Immature natural killer cell (primary cell): ENCODE results near the gene HADH. TPM values are rescaled to one million over a fixed set of nuclear protein-coding genes. Genes with fewer than 3 reads are reported as not detected.

ENCODE experiments used
- DNase-seq, 3 donors: peaks; one replicate each; pipeline ENCODE4 v3.0.0; 2022; ENCODE audit warnings: mixed read lengths in 1 of 3
- H3K27ac Mint-ChIP-seq, 6 donors: one replicate each; pipeline ENCODE4 v1.8.0; 2020; ENCODE audit warnings: mixed read lengths in 6 of 6, mild to moderate bottlenecking in 5 of 6, inconsistent platforms in 4 of 6, moderate library complexity in 3 of 6
- H3K27me3 Mint-ChIP-seq, 3 donors: one replicate each; pipeline ENCODE4 v1.8.0; 2020 to 2021; ENCODE audit warnings: low read depth in 3 of 3, mild to moderate bottlenecking in 3 of 3, mixed read lengths in 3 of 3, moderate library complexity in 3 of 3, inconsistent platforms in 1 of 3
- H3K36me3 Mint-ChIP-seq, 3 donors: one replicate each; pipeline ENCODE4 v1.8.0; 2020; ENCODE audit warnings: mixed read lengths in 3 of 3, inconsistent platforms in 2 of 3, mild to moderate bottlenecking in 2 of 3
- H3K4me1 Mint-ChIP-seq, 2 donors: one replicate each; pipeline ENCODE4 v1.8.0; 2020; ENCODE audit warnings: inconsistent platforms in 2 of 2, mild to moderate bottlenecking in 2 of 2, mixed read lengths in 2 of 2, moderate library complexity in 1 of 2
- H3K4me3 Mint-ChIP-seq, 5 donors: one replicate each; pipeline ENCODE4 v1.8.0; 2020; ENCODE audit warnings: mild to moderate bottlenecking in 5 of 5, mixed read lengths in 5 of 5, inconsistent platforms in 3 of 5, moderate library complexity in 3 of 5
- H3K9me3 Mint-ChIP-seq, 6 donors: one replicate each; pipeline ENCODE4 v1.8.0; 2020; ENCODE audit warnings: mild to moderate bottlenecking in 6 of 6, mixed read lengths in 6 of 6, inconsistent platforms in 4 of 6, moderate library complexity in 3 of 6
- polyA plus RNA-seq, 3 donors: library from polyadenylated mRNA; unstranded; fragments of 300-500 nt; fragmentation: Illumina TruSeq; gene quantifications; one replicate each; pipeline ENCODE4 v1.2.3, GENCODE V29; 2021

The HADH gene
- polyA plus RNA-seq, 3 donors from 2014 or later, result 33.0 to 42.8 (median 38.1) TPM

GRCh38 chr4:107977966-107978705, 11.6 kb upstream of the HADH start:
- peaks cover 12 to 18% of the 10 kb centered on the region in 2 donors for H3K4me1 Mint-ChIP-seq
- DNase-seq, result no peak
- H3K4me3 Mint-ChIP-seq, result no peak overlapping the region
- H3K27me3 Mint-ChIP-seq, result peaks cover 0 to 3% (median 0%) of the 10 kb centered on the region in 3 donors
- H3K36me3 Mint-ChIP-seq, result peaks cover 4 to 8% (median 6%) of the 10 kb centered on the region in 3 donors
- peaks cover 0 to 8% (median 1%) of the 10 kb centered on the region in 6 donors for H3K9me3 Mint-ChIP-seq
- H3K27ac Mint-ChIP-seq, result no peak overlapping the region

GRCh38 chr4:107978716-107979451, 10.8 kb upstream of the HADH start:
- Mint-ChIP-seq H3K9me3 (peaks cover 0 to 8% (median 1%) of the 10 kb centered on the region in 6 donors), H3K27ac (no peak overlapping the region), H3K36me3 (peaks cover 4 to 8% (median 6%) of the 10 kb centered on the region in 3 donors), H3K27me3 (peaks cover 0 to 3% (median 0%) of the 10 kb centered on the region in 3 donors), H3K4me1 (peaks cover 12 to 14% of the 10 kb centered on the region in 2 donors), H3K4me3 (no peak overlapping the region)
- no peak for DNase-seq

GRCh38 chr4:107987916-107988762, 1.6 kb upstream of the HADH start:
- no peak for DNase-seq
- Mint-ChIP-seq H3K4me1 (peaks cover 24 to 40% of the 10 kb centered on the region in 2 donors), H3K36me3 (no peaks in the 10 kb centered on the region), H3K4me3 (no peak overlapping the region), H3K27me3 (peaks cover 0 to 4% (median 0%) of the 10 kb centered on the region in 3 donors), H3K27ac (peak overlapping the region in 2 of 6 donors; percentile 13 to 53), H3K9me3 (no peaks in the 10 kb centered on the region)

- Mint-ChIP-seq H3K36me3 (no peaks in the 10 kb centered on the region), H3K27ac (peak overlapping the region in 1 of 6 donors; percentile 91), H3K9me3 (no peaks in the 10 kb centered on the region), H3K4me1 (peaks cover 25 to 40% of the 10 kb centered on the region in 2 donors), H3K4me3 (no peak overlapping the region), H3K27me3 (peaks cover 0 to 4% (median 0%) of the 10 kb centered on the region in 3 donors)
- DNase-seq, result no peak
These were observed 990 bp upstream of the HADH start for GRCh38 chr4:107988763-107989035.

- no peaks in the 10 kb centered on the region for H3K9me3 Mint-ChIP-seq
These were observed 540 bp upstream of the HADH start for GRCh38 chr4:107989162-107989536.

GRCh38 chr4:107991945-107992630, 2.4 kb downstream of the HADH start:
- Mint-ChIP-seq H3K4me1 (peaks cover 34 to 66% of the 10 kb centered on the region in 2 donors), H3K27ac (peak overlapping the region in 3 of 6 donors; percentile 8 to 91 (median 31)), H3K27me3 (peaks cover 0 to 4% (median 0%) of the 10 kb centered on the region in 3 donors), H3K36me3 (no peaks in the 10 kb centered on the region), H3K4me3 (no peak overlapping the region), H3K9me3 (no peaks in the 10 kb centered on the region)
- DNase-seq, result no peak

More at GRCh38 chr4:107989162-107989536, 540 bp upstream of the HADH start:
- Mint-ChIP-seq H3K27ac (peak overlapping the region; percentile 91 to 96 (median 94)), H3K4me1 (peaks cover 25 to 40% of the 10 kb centered on the region in 2 donors), H3K27me3 (peaks cover 0 to 4% (median 0%) of the 10 kb centered on the region in 3 donors), H3K4me3 (peak overlapping the region; percentile 91 to 95 (median 93)), H3K36me3 (no peaks in the 10 kb centered on the region)
- DNase-seq, result no peak

GRCh38 chr4:107993969-107994368, 4.3 kb downstream of the HADH start:
- Mint-ChIP-seq H3K9me3 (no peaks in the 10 kb centered on the region), H3K36me3 (peaks cover 0 to 3% (median 3%) of the 10 kb centered on the region in 3 donors), H3K4me1 (peaks cover 40 to 71% of the 10 kb centered on the region in 2 donors), H3K4me3 (no peak overlapping the region), H3K27me3 (peaks cover 0 to 4% (median 0%) of the 10 kb centered on the region in 3 donors), H3K27ac (no peak overlapping the region)
- no peak for DNase-seq

- H3K4me3 Mint-ChIP-seq, result no peak overlapping the region
- peaks cover 36 to 67% of the 10 kb centered on the region in 2 donors for H3K4me1 Mint-ChIP-seq
- peaks cover 0 to 4% (median 0%) of the 10 kb centered on the region in 3 donors for H3K27me3 Mint-ChIP-seq
- H3K27ac Mint-ChIP-seq, result no peak overlapping the region
- H3K9me3 Mint-ChIP-seq, result no peaks in the 10 kb centered on the region
- no peak for DNase-seq
- peaks cover 0 to 4% (median 3%) of the 10 kb centered on the region in 3 donors for H3K36me3 Mint-ChIP-seq
These were observed 5.2 kb downstream of the HADH start for GRCh38 chr4:107994894-107995293.

GRCh38 chr4:107996949-107997788, 7.5 kb downstream of the HADH start:
- H3K4me1 Mint-ChIP-seq, result peaks cover 29 to 59% of the 10 kb centered on the region in 2 donors
- H3K27me3 Mint-ChIP-seq, result no peaks in the 10 kb centered on the region
- no peak overlapping the region for H3K4me3 Mint-ChIP-seq
- H3K9me3 Mint-ChIP-seq, result no peaks in the 10 kb centered on the region
- DNase-seq, result no peak
- peak overlapping the region in 1 of 6 donors; percentile 12 for H3K27ac Mint-ChIP-seq
- peaks cover 4 to 18% (median 8%) of the 10 kb centered on the region in 3 donors for H3K36me3 Mint-ChIP-seq

- Mint-ChIP-seq H3K9me3 (no peaks in the 10 kb centered on the region), H3K27me3 (no peaks in the 10 kb centered on the region), H3K4me3 (no peak overlapping the region), H3K36me3 (peaks cover 4 to 18% (median 8%) of the 10 kb centered on the region in 3 donors), H3K27ac (peak overlapping the region in 2 of 6 donors; percentile 27 to 33), H3K4me1 (peaks cover 26 to 54% of the 10 kb centered on the region in 2 donors)
- DNase-seq, result no peak
These were observed 8.1 kb downstream of the HADH start for GRCh38 chr4:107997794-107998193.

- no peak overlapping the region for H3K27ac Mint-ChIP-seq
- H3K4me3 Mint-ChIP-seq, result no peak overlapping the region
- no peak for DNase-seq
- peaks cover 20 to 46% of the 10 kb centered on the region in 2 donors for H3K4me1 Mint-ChIP-seq
- no peaks in the 10 kb centered on the region for H3K27me3 Mint-ChIP-seq
- no peaks in the 10 kb centered on the region for H3K9me3 Mint-ChIP-seq
- peaks cover 4 to 18% (median 8%) of the 10 kb centered on the region in 3 donors for H3K36me3 Mint-ChIP-seq
These were observed 10.3 kb downstream of the HADH start for GRCh38 chr4:107999932-108000539.

GRCh38 chr4:108001540-108002135, 11.9 kb downstream of the HADH start:
- Mint-ChIP-seq H3K4me3 (no peak overlapping the region), H3K36me3 (peaks cover 4 to 18% (median 8%) of the 10 kb centered on the region in 3 donors), H3K27me3 (no peaks in the 10 kb centered on the region), H3K4me1 (peaks cover 20 to 32% of the 10 kb centered on the region in 2 donors), H3K27ac (no peak overlapping the region), H3K9me3 (no peaks in the 10 kb centered on the region)
- DNase-seq, result no peak
